B cell (primary cell): ENCODE measurements around the gene CATSPERZ. TPM values are rescaled to one million over a fixed set of nuclear protein-coding genes. Genes with fewer than 3 reads are reported as not detected.

ENCODE experiments used
- ATAC-seq: fragments of 200-7000 bp; cut with Tn5 transposase; one replicate; pipeline ENCODE4 v1.10.0; 2021; ENCODE audit warnings: low read depth, mild to moderate bottlenecking, moderate number of reproducible peaks, moderate library complexity
- CTCF ChIA-PET: fragments of 350-600 bp; sonication (Branson Sonifier 250); formaldehyde crosslinking; loops from one replicate; lab custom pipeline; 2021; ENCODE audit warnings: antibody characterized with exemption, inconsistent platforms; lab: Charles Lee
- POLR2A ChIA-PET: fragments of 350-600 bp; sonication (Branson Sonifier 250); formaldehyde crosslinking; loops from one replicate; lab custom pipeline; 2021; ENCODE audit warnings: antibody characterized with exemption; lab: Charles Lee
- DNase-seq: peaks from one replicate; pipeline ENCODE4 v3.0.0; 2013
- H2AFZ ChIP-seq: 2 replicates; pipeline ENCODE4 v1.6.1; 2012; ENCODE audit warnings: mild to moderate bottlenecking, low read depth, low read length; ENCODE audit not compliant: insufficient read depth, poor library complexity, severe bottlenecking
- H3K27ac ChIP-seq, 2 donors: 1 replicate in 1 of 2; 2 replicates in 1 of 2; pipeline ENCODE4 v1.5.1; 2012 to 2013; ENCODE audit warnings: low read length in 2 of 2, mild to moderate bottlenecking in 2 of 2, moderate library complexity in 1 of 2
- H3K27me3 ChIP-seq, 4 experiments: fragments of 200-600 bp in 1 of 4; sonication (generic) in 1 of 4; replicated peaks in 1 of 4; 1 replicate in 2 of 4; 2 replicates in 2 of 4; pipeline versions ENCODE4 v1.6.1 to v1.7.0; 2013 to 2016; ENCODE audit warnings: low read length in 3 of 4, mild to moderate bottlenecking in 2 of 4, mixed read lengths in 1 of 4, moderate library complexity in 1 of 4; ENCODE audit not compliant: insufficient read depth in 4 of 4, control insufficient read depth in 3 of 4; ENCODE audit errors: control extremely low read depth in 1 of 4
- H3K36me3 ChIP-seq, 2 experiments: replicated peaks in 1 of 2; 1 replicate in 1 of 2; 2 replicates in 1 of 2; pipeline versions ENCODE4 v1.6.1 to v1.7.1; 2013; ENCODE audit warnings: low read length in 1 of 2; ENCODE audit not compliant: insufficient read depth in 2 of 2, control insufficient read depth in 1 of 2; ENCODE audit errors: control extremely low read depth in 1 of 2, extremely low read depth in 1 of 2
- H3K4me1 ChIP-seq, 2 donors: fragments of 200-600 bp in 1 of 2; sonication (generic) in 1 of 2; 1 replicate in 1 of 2; 2 replicates in 1 of 2; pipeline versions ENCODE4 v1.5.1 to v1.6.1; 2013 to 2017; ENCODE audit warnings: low read length in 2 of 2; ENCODE audit not compliant: control insufficient read depth in 2 of 2, insufficient read depth in 2 of 2
- H3K4me2 ChIP-seq: replicated peaks from 2 replicates; pipeline ENCODE3; 2012; ENCODE audit warnings: mild to moderate bottlenecking, low read depth, low read length; ENCODE audit not compliant: poor library complexity, severe bottlenecking
- H3K4me3 ChIP-seq, 5 experiments: fragments of 200-600 bp in 1 of 5; sonication (generic) in 1 of 5; 1 replicate in 3 of 5; 2 replicates in 2 of 5; pipeline versions ENCODE4 v1.5.1 to v1.7.0; 2011 to 2016; ENCODE audit warnings: low read length in 4 of 5, mild to moderate bottlenecking in 4 of 5, low read depth in 2 of 5, control low read depth in 1 of 5, moderate library complexity in 1 of 5; ENCODE audit not compliant: insufficient read depth in 1 of 5; ENCODE audit errors: control extremely low read depth in 1 of 5, extremely low read depth in 1 of 5
- H3K79me2 ChIP-seq: fragments of 200-600 bp; sonication (generic); one replicate; pipeline ENCODE4 v1.6.0; 2016; ENCODE audit warnings: low read length; ENCODE audit not compliant: control insufficient read depth, insufficient read depth
- H3K9ac ChIP-seq: fragments of 200-600 bp; sonication (generic); 2 replicates; pipeline ENCODE4 v1.6.1; 2017; ENCODE audit warnings: mild to moderate bottlenecking, low read length, moderate library complexity
- H3K9me3 ChIP-seq, 3 donors: one replicate each; pipeline versions ENCODE4 v1.6.1 to v1.7.1; 2013; ENCODE audit warnings: low read length in 2 of 3; ENCODE audit not compliant: control insufficient read depth in 2 of 3, insufficient read depth in 1 of 3; ENCODE audit errors: control extremely low read depth in 1 of 3
- H4K20me1 ChIP-seq: 2 replicates; pipeline ENCODE4 v1.6.0; 2012; ENCODE audit warnings: mild to moderate bottlenecking, low read length; ENCODE audit not compliant: insufficient read depth, control insufficient read depth, poor library complexity, severe bottlenecking
- H3K27ac Mint-ChIP-seq: one replicate; pipeline ENCODE4 v1.8.0; 2021; ENCODE audit warnings: mixed read lengths
- H3K27me3 Mint-ChIP-seq: one replicate; pipeline ENCODE4 v1.8.0; 2021; ENCODE audit warnings: mixed read lengths
- H3K4me1 Mint-ChIP-seq: one replicate; pipeline ENCODE4 v1.8.0; 2021; ENCODE audit warnings: mixed read lengths
- H3K4me3 Mint-ChIP-seq: one replicate; pipeline ENCODE4 v1.8.0; 2021; ENCODE audit warnings: mixed read lengths
- H3K9me3 Mint-ChIP-seq: one replicate; pipeline ENCODE4 v1.8.0; 2022; ENCODE audit warnings: mixed read lengths; ENCODE audit not compliant: insufficient read depth
- EZH2 ChIP-seq: IDR thresholded peaks from 2 replicates; pipeline ENCODE4 v1.6.1; 2012; ENCODE audit warnings: borderline replicate concordance, low read depth, mild to moderate bottlenecking, moderate library complexity, low read length; ENCODE audit not compliant: insufficient read depth, poor library complexity, severe bottlenecking
- WGBS: methylation state at CpG from one replicate; pipeline ENCODE4 v1.1.5; 2013; ENCODE audit warnings: missing lambda C conversion rate; ENCODE audit not compliant: insufficient coverage; 5-methylcytosine and 5-hydroxymethylcytosine counted together
- intact Hi-C: fragments of 100-400 bp; cut with micrococcal nuclease; formaldehyde crosslinking; loops from one replicate; pipeline ENCODE4 v1.10.0; 2022
- polyA plus RNA-seq: library from polyadenylated mRNA; depleted of rRNA; stranded (reverse); fragments of >200 nt; gene quantifications from 2 replicates; pipeline ENCODE4 v1.2.3, GENCODE V29; 2012
- total RNA-seq, 2 donors: library from RNA; stranded (reverse); fragments of 120-200 nt in 1 of 2; gene quantifications; 1 replicate in 1 of 2; 2 replicates in 1 of 2; pipeline versions ENCODE4 v1.2.3 to v1.2.4, GENCODE V29; 2013 to 2022
- TF ChIP-seq, protein P1 (sequence below): fragments of 200-600 bp; IDR thresholded peaks from one replicate; pipeline ENCODE4 v1.8.0; 2022; ENCODE audit warnings: antibody characterized with exemption, mild to moderate bottlenecking

The CATSPERZ gene
- total and polyA plus RNA-seq, 2 donors (not counting 1 experiment from before 2014, with no cell fraction given) = 0.39 TPM; not detected in 1

DNA sequence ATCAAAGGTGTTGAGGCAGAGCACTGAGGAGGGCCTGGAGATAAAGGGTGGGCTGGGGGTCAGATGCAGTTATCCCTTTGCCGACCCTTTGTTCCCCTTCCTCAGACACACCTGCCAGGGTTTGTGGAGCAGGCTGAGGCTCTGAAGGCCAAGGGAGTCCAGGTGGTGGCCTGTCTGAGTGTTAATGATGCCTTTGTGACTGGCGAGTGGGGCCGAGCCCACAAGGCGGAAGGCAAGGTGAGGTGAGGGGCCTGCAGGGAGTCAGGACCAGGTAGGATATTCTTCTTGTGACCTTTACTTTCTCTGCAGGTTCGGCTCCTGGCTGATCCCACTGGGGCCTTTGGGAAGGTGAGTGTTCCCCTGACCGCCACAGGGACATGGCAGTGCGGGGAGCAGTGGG, 20.4 kb downstream of the CATSPERZ start:
- H3K9ac ChIP-seq = no peak overlapping the region
- no peaks in the 10 kb centered on the region for H3K27me3 ChIP-seq
- ATAC-seq = no peak
- Mint-ChIP-seq H3K27me3 (no peaks in the 10 kb centered on the region), H3K4me3 (peak overlapping the region; percentile 11), H3K4me1 (peaks cover 30% of the 10 kb centered on the region), H3K9me3 (no peaks in the 10 kb centered on the region), H3K27ac (peak overlapping the region; percentile 15)
- TF ChIP-seq, protein P1, sequence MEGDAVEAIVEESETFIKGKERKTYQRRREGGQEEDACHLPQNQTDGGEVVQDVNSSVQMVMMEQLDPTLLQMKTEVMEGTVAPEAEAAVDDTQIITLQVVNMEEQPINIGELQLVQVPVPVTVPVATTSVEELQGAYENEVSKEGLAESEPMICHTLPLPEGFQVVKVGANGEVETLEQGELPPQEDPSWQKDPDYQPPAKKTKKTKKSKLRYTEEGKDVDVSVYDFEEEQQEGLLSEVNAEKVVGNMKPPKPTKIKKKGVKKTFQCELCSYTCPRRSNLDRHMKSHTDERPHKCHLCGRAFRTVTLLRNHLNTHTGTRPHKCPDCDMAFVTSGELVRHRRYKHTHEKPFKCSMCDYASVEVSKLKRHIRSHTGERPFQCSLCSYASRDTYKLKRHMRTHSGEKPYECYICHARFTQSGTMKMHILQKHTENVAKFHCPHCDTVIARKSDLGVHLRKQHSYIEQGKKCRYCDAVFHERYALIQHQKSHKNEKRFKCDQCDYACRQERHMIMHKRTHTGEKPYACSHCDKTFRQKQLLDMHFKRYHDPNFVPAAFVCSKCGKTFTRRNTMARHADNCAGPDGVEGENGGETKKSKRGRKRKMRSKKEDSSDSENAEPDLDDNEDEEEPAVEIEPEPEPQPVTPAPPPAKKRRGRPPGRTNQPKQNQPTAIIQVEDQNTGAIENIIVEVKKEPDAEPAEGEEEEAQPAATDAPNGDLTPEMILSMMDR = no peak
- TF ChIP-seq EZH2 = no peak
- POLR2A ChIA-PET = no interaction called here
- H4K20me1 ChIP-seq = no peaks in the 10 kb centered on the region
- H3K79me2 ChIP-seq = peaks cover 5% of the 10 kb centered on the region
- H3K9me3 ChIP-seq = no peaks in the 10 kb centered on the region
- intact Hi-C loops = no loop called here
- no peak overlapping the region for H3K27ac ChIP-seq
- no peak overlapping the region for H3K4me2 ChIP-seq
- H3K4me3 ChIP-seq = no peak overlapping the region
- CTCF ChIA-PET = no interaction called here
- 97% methylated on average over 5 of the region's 7 CpGs for WGBS
- H3K4me1 ChIP-seq = peaks cover 8 to 26% of the 10 kb centered on the region in 2 donors
- H3K36me3 ChIP-seq = peaks cover 0 to 14% of the 10 kb centered on the region in 2 experiments
- H2AFZ ChIP-seq = no peak overlapping the region
- DNase-seq = no peak

DNA sequence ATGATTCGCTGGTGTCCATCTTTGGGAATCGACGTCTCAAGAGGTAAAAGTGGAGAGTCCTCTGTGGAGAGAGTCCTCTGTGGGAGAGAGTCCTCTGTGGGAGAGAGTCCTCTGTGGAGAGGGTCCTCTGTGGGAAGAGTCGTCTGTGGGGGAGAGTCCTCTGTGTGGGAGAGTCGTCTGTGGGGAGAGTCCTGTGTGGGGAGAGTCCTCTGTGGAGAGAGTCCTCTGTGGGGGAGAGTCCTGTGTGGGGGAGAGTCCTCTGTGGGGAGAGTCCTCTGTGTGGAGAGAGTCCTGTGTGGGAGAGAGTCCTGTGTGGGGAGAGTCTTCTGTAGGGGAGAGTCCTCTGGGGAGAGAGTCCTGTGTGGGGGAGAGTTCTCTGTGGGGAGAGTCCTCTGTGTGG, 20.9 kb downstream of the CATSPERZ start:
- no peaks in the 10 kb centered on the region for H3K9me3 Mint-ChIP-seq
- Histone ChIP-seq H3K9ac (no peak overlapping the region), H4K20me1 (no peaks in the 10 kb centered on the region), H3K79me2 (peaks cover 5% of the 10 kb centered on the region), H3K4me1 (peaks cover 8 to 26% of the 10 kb centered on the region in 2 donors), H3K27me3 (no peaks in the 10 kb centered on the region), H2AFZ (no peak overlapping the region), H3K36me3 (peaks cover 0 to 12% of the 10 kb centered on the region in 2 experiments), H3K4me3 (no peak overlapping the region), H3K9me3 (no peaks in the 10 kb centered on the region), H3K27ac (no peak overlapping the region), H3K4me2 (no peak overlapping the region)
- H3K4me1 Mint-ChIP-seq = peaks cover 30% of the 10 kb centered on the region
- no peak overlapping the region for H3K4me3 Mint-ChIP-seq
- ATAC-seq = no peak
- TF ChIP-seq, protein P1 = no peak
- no peak for TF ChIP-seq EZH2
- no peaks in the 10 kb centered on the region for H3K27me3 Mint-ChIP-seq
- H3K27ac Mint-ChIP-seq = no peak overlapping the region
- DNase-seq = no peak
- ChIA-PET CTCF (no interaction called here), POLR2A (no interaction called here)
- 97% methylated on average over 5 of the region's 5 CpGs for WGBS
- intact Hi-C loops = no loop called here
